ENCODE results near the gene MPO.

Gene MPO

DNA sequence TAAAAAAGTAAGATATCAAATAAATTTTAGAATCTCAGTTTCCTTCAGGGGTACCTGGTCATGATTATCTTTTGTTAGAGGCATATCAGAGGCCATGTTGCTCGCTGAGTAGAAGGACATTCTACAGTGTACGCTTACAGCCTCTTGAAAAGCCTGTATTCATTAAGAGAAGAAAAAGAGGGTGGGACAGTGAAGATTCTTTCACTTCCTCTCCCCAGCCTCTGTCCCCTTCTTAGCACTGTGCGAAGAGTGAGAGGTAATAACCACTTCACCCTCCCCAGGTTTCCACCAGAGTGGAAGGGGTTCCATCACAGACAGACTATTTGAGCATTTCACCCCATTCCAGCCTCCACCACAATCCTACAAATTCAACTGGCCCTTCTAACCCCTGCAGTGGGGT is 47.2 kb downstream of the MPO start:
- no peak for DNase-seq (ENCODE audit: low read depth)

DNA sequence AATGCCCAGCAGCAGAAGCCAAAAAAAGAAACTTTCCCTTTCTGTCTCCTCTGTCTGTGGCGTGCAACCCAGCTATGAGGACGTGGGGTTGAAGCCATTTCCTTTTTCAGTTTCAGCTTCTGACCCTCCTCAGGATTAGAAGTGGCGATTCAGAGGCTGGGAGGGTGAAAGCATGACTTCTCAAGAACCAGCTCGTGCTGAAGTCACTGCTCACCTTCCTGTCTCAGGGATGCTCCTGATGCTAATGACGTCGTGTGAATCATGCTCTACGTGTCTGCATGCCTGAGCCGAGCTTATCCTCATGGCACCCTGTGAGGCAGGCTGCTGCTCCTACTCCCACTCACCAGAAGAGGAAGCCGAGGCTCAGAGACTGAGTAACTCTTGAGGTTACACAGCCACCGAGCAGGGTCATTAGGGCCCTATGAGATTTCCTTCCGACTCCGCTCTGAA is 48.0 kb downstream of the MPO start:
- DNase-seq (ENCODE audit: low read depth): no peak

DNA sequence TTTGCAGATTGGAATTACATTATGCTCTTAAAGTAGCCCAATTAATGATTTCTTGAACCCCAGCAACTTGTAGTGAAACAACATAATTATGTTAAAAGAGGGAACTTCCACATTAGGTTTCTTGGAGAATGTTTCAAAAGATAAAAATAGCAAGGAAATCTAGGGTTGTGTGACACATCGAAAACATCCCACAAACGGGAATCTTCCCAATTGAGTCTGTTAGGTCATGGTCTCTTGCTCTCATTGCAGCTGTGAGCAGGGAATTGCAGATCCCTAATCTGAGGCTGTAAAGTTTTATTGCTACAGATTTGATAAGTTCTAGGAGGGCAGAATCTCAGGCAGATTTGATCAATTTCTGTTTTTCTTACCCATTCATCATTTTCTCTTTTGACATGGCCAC is 49.1 kb downstream of the MPO start:
- no peak for DNase-seq (ENCODE audit: low read depth)

DNA sequence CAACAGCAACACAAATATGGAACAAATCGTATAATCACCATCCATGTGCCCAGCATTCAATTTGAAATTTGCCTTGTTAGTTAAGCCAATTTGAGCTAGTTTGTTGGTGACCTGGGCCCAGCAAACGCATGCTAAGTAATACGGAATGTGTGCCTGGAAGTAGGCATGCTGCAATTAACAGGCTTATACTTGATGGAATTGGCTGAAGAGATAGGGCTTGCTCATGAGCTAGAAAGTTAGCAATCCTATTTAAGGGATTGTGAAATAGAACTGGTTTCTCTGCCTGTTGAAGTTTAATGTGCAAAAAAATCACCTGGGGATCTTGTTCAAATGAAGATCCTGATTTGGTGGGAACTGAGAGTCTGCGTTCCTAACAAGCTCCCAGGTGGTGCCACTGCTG is 50.9 kb downstream of the MPO start:
- DNase-seq (ENCODE audit: low read depth): no peak

DNA sequence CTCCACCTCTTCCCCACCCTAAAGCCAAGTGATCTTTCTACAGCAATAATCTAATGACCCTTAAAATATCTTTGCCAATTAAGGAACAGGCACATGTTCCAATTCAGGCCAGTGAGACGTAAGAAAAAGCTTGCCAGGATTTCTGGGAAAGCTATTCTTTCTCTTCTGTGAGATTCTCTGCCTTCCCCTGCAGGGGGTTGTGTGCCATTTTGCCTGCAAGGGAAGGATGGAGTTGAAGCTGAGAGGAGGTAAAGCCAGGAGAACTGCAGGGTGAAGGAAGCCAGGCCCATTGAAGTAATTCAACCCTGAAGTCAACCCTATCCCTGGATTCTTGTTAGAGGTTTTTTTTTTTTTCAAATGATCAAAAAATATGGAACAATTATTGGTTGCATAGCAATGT is 51.4 kb downstream of the MPO start:
- DNase-seq (ENCODE audit: low read depth): no peak

DNA sequence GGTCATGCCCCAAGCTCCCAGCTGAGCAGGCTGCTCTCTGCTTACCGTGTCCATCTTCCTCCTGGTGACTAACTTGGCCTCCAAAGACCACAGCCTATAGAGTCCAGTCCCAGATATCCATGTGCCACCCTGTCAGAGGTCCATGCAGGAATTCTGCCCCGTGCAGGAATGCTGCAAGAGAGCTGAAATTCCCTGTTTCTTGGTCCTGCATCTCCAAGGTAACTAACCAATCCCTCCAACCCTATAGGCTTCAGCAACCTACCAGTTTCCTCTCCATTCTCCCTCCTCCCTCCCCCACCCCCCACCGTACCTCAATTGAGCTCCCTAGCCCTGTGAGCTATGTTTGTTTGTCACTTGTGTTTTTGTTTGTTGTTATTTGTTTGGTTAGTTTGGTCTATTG is 52.1 kb downstream of the MPO start:
- no peak for DNase-seq (ENCODE audit: low read depth)

DNA sequence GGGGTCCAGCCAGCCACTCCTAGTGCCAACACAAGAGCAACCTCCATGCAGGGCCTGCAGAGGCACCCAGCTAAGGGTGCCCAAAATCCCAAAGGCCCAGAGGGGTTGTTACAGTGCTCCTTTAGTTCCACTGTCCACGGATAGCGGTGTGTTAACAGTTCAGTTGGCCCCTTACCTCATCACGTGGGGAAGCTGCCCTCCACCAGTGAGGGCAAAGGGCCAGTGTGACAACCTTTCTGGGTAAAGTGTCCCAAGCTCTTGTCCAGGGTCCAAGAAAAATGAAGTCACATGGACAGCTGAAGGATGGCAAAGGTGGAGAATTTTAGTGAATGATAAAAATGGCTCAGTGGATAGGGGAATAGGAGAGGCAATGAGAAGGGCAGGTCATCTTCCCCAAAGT is 53.0 kb downstream of the MPO start:
- no peak for DNase-seq (ENCODE audit: low read depth)

DNA sequence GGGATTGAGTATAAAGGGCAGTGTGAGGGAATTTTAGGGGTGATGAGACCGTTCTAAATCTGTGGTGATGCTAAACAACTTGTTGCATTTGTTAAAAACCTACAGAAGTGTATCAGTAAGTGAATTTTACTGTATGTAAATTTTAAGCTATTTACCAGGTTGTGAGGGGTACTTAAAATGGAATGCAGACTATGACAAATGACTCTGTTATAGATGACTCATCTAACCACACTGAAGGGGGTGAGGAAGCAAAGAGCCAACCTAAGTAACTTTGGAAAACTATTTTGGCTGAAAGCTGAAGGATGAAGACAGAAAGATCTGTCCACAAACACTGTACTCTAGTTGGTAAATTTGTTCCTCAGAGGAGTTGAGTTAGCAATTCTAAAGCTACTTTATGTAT is 56.4 kb downstream of the MPO start:
- DNase-seq (ENCODE audit: low read depth): no peak
